Hepatocyte (in vitro differentiated cells): ENCODE measurements around the gene LAG3.

Experiments
- CTCF ChIP-seq: fragments of 200-600 bp; sonication (generic); IDR thresholded peaks from 2 replicates; pipeline ENCODE4 v1.5.1; 2016; ENCODE audit warnings: antibody characterized with exemption, mild to moderate bottlenecking; ENCODE audit not compliant: poor library complexity
- EZH2phosphoT487 ChIP-seq: fragments of 200-600 bp; sonication (generic); IDR thresholded peaks from one replicate; pipeline ENCODE4 v1.6.1; 2018; ENCODE audit warnings: antibody characterized with exemption, mild to moderate bottlenecking, low read depth, moderate library complexity; ENCODE audit not compliant: unreplicated experiment, severe bottlenecking

DNA sequence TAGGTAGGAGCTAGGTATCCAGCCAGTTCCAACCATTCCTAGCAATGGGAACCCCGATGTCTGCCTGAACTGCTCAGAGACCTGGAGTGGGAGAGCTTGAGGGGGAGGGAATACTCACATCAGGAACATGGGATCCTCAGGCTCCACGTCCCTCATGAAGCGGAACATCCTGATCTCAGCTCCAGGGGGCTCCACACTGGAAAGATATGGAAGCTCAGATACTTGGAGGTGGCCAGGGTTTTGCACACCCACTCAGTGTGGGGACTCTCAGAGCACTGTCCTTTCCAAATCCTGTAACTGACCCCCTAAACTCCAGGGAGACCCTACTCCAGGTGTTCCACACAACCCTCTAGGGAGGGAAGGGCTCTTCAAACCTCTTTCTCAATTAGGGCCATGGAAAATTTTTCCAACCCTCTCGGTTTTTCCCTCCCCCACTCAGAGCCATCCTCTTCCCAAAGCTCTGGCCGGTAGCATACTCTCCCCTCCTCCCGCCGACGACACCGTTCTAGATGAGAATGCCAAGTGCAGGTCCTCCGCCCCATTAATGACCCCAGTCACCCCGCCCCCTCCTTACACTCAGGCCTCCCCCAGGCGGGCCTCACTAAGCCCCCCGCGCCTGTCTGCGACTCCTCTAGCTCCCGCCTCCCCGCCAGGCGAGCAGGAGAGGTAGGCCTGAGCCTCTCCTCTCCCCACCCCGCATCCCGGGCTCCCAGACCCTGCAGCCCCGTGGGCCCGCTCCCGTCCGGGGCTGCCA, 20.0 kb upstream of the LAG3 start:
- TF ChIP-seq CTCF (peak; percentile 48), EZH2phosphoT487 (no peak)
